HepG2 (cell line): ENCODE data around the gene SCAPER. TPM values are rescaled to one million over a fixed set of nuclear protein-coding genes. Genes with fewer than 3 reads are reported as not detected.

Source experiments
- ATAC-seq: fragments of 200-7000 bp; cut with Tn5 transposase; 3 replicates; pipeline ENCODE4 v1.9.1; 2020; ENCODE audit warnings: mild to moderate bottlenecking, moderate library complexity
- BruUV-seq: library from RNA; stranded (reverse); fragments of 400-500 nt; replicated peaks from 2 replicates; lab custom pipeline; 2021; lab: Mats Ljungman, UMichigan
- CTCF ChIA-PET: fragments of 300-600 bp; formaldehyde crosslinking; extraction: SDS; loops from one replicate; lab custom pipeline; 2021; ENCODE audit warnings: low total read pairs, inconsistent platforms, low intra/inter-chr PET ratio; lab: Yijun Ruan, JAX
- POLR2A ChIA-PET: fragments of 350-600 bp; sonication (Branson Sonifier 250); formaldehyde crosslinking; loops from one replicate; lab custom pipeline; 2020; ENCODE audit warnings: antibody characterized with exemption, inconsistent platforms; lab: Yijun Ruan, JAX
- DNase-seq: peaks from one replicate; pipeline ENCODE4 v3.0.0-alpha.2; 2015; ENCODE audit warnings: low spot score
- FAIRE-seq: peaks from 3 replicates; lab custom pipeline; 2011; peaks lifted over from hg19 to GRCh38; lab: Jason Lieb, UNC
- H2AFZ ChIP-seq: one replicate; pipeline ENCODE4 v1.6.1; 2011; ENCODE audit warnings: low read length, inconsistent platforms
- H3K27ac ChIP-seq: fragments of 300-600 bp; 3 replicates; pipeline ENCODE4 v1.8.0; 2011; ENCODE audit warnings: mixed run types, mild to moderate bottlenecking, mixed read lengths, low read length, inconsistent platforms; ENCODE audit not compliant: insufficient read depth; ENCODE audit errors: extremely low read length
- H3K27me3 ChIP-seq, 2 experiments: fragments of 200-600 bp in 1 of 2; 2 replicates in 1 of 2; 3 replicates in 1 of 2; pipeline versions ENCODE4 v1.6.0 to v1.8.0; 2011; ENCODE audit warnings: low read length in 2 of 2, mild to moderate bottlenecking in 2 of 2, moderate library complexity in 2 of 2, inconsistent platforms in 1 of 2; ENCODE audit not compliant: insufficient read depth in 2 of 2, control insufficient read depth in 1 of 2
- H3K36me3 ChIP-seq, 2 experiments: fragments of 200-600 bp in 1 of 2; replicated peaks in 1 of 2; 2 replicates in 1 of 2; 3 replicates in 1 of 2; pipeline versions ENCODE4 v1.5.1 to v1.8.0; 2011; ENCODE audit warnings: low read length in 2 of 2, inconsistent platforms in 1 of 2; ENCODE audit not compliant: insufficient read depth in 2 of 2, control insufficient read depth in 1 of 2
- H3K4me1 ChIP-seq: 2 replicates; pipeline ENCODE4 v1.5.1; 2012; ENCODE audit warnings: low read length, inconsistent platforms; ENCODE audit not compliant: insufficient read depth
- H3K4me2 ChIP-seq: 2 replicates; pipeline ENCODE4 v1.6.0; 2011; ENCODE audit warnings: low read depth, low read length, inconsistent platforms
- H3K4me3 ChIP-seq, 3 experiments: fragments of 200-600 bp in 1 of 3; sonication (generic), shearing (Covaris generic) in 1 of 3; replicated peaks in 1 of 3; 2 replicates each; pipeline ENCODE4 v1.5.1; 2011 to 2016; ENCODE audit warnings: low read length in 3 of 3, inconsistent platforms in 2 of 3, low read depth in 2 of 3, mild to moderate bottlenecking in 2 of 3, control low read depth in 1 of 3, mixed read lengths in 1 of 3; ENCODE audit not compliant: insufficient read depth in 1 of 3
- H3K79me2 ChIP-seq: one replicate; pipeline ENCODE4 v1.6.1; 2011; ENCODE audit warnings: low read length, inconsistent platforms; ENCODE audit not compliant: insufficient read depth
- H3K9ac ChIP-seq: 2 replicates; pipeline ENCODE4 v1.6.0; 2011; ENCODE audit warnings: mild to moderate bottlenecking, low read depth, low read length, inconsistent platforms; ENCODE audit not compliant: insufficient read depth
- H3K9me3 ChIP-seq: 2 replicates; pipeline ENCODE4 v1.5.1; 2012; ENCODE audit warnings: mild to moderate bottlenecking, low read length
- H4K20me1 ChIP-seq: 2 replicates; pipeline ENCODE4 v1.6.0; 2011; ENCODE audit warnings: inconsistent platforms, mild to moderate bottlenecking, low read length, moderate library complexity; ENCODE audit not compliant: insufficient read depth
- HMG20A ChIP-seq: IDR thresholded peaks from 2 replicates; pipeline ENCODE4 v1.6.1; 2016; ENCODE audit warnings: borderline replicate concordance
- MED1 ChIP-seq: sonication (generic); formaldehyde crosslinking; IDR thresholded peaks from 2 replicates; pipeline ENCODE4 v1.4.0; 2020; ENCODE audit warnings: missing genetic modification reagents
- RFX3 ChIP-seq: IDR thresholded peaks from 2 replicates; pipeline ENCODE4 v1.6.1; 2016; ENCODE audit warnings: missing biosample characterization, missing genetic modification reagents
- RFXANK ChIP-seq: IDR thresholded peaks from 2 replicates; pipeline ENCODE4 v1.6.1; 2016
- SNAI1 ChIP-seq: sonication (generic); formaldehyde crosslinking; IDR thresholded peaks from 2 replicates; pipeline ENCODE4 v1.5.0; 2020; ENCODE audit warnings: mild to moderate bottlenecking, missing genetic modification reagents, borderline replicate concordance
- TMF1 ChIP-seq: sonication (generic); formaldehyde crosslinking; IDR thresholded peaks from 2 replicates; pipeline ENCODE4 v1.8.1; 2022; ENCODE audit warnings: low read depth, missing genetic modification reagents
- U2AF1 ChIP-seq: fragments of 200-400 bp; formaldehyde crosslinking; optimal IDR thresholded peaks from 2 replicates; pipeline ENCODE3; 2017; ENCODE audit warnings: mild to moderate bottlenecking, low read depth, low read length
- ZBTB20 ChIP-seq: sonication (generic); formaldehyde crosslinking; IDR thresholded peaks from 2 replicates; pipeline ENCODE4 v1.8.1; 2023; ENCODE audit warnings: missing genetic modification reagents, low read depth, mild to moderate bottlenecking, borderline replicate concordance
- ZNF292 ChIP-seq: sonication (generic); formaldehyde crosslinking; IDR thresholded peaks from 2 replicates; pipeline ENCODE4 v1.8.1; 2022; ENCODE audit warnings: mild to moderate bottlenecking, low read depth, missing genetic modification reagents, borderline replicate concordance
- ZNF619 ChIP-seq: sonication (generic); formaldehyde crosslinking; IDR thresholded peaks from 2 replicates; pipeline ENCODE4 v1.4.0; 2020; ENCODE audit warnings: mild to moderate bottlenecking, missing genetic modification reagents
- ZSCAN22 ChIP-seq: sonication (generic); formaldehyde crosslinking; IDR thresholded peaks from 2 replicates; pipeline ENCODE4 v1.4.0; 2020; ENCODE audit warnings: mild to moderate bottlenecking, missing genetic modification reagents
- ZSCAN31 ChIP-seq: sonication (generic); formaldehyde crosslinking; IDR thresholded peaks from 2 replicates; pipeline ENCODE4 v1.5.0; 2020; ENCODE audit warnings: low read depth, mild to moderate bottlenecking, missing genetic modification reagents
- in situ Hi-C: cut with HindIII; loops from 2 replicates; pipeline ENCODE4 v1.10.0; 2017; ENCODE audit warnings: low pct_unique_long_range_greater_than_20kb; ENCODE audit not compliant: extremely low pct_ligation_motif_present
- intact Hi-C: fragments of 100-400 bp; cut with micrococcal nuclease; formaldehyde crosslinking; loops from one replicate; pipeline ENCODE4 v1.10.0; 2022; ENCODE audit not compliant: unreplicated experiment
- polyA plus RNA-seq, 8 experiments: library from polyadenylated mRNA; depleted of rRNA in 3 of 8; stranded (reverse) in 7 of 8; unstranded in 1 of 8; fragments of >200 nt; fragmentation: Illumina TruSeq in 4 of 8; extraction: Trizol in 4 of 8; gene quantifications; 2 replicates each; pipeline versions ENCODE4 v1.2.1 to v1.2.3, GENCODE V29; 2011 to 2016; ENCODE audit warnings: low read depth in 4 of 8, missing spikeins in 1 of 8, mixed read lengths in 1 of 8; ENCODE audit not compliant: insufficient read depth in 1 of 8
- total RNA-seq, 5 experiments: library from RNA; depleted of rRNA; stranded (reverse); fragments of >200 nt; fragmentation: Illumina TruSeq; extraction: Trizol; gene quantifications; 2 replicates each; pipeline ENCODE4 v1.2.3, GENCODE V29; 2016; ENCODE audit warnings: low read depth in 1 of 5

SCAPER gene
- total and polyA plus RNA-seq, 2 of the 13 experiments (the other 11 are each of a cell fraction or from before 2014, with no cell fraction given) = 4.3 to 10.5 TPM

- no peak for TF ChIP-seq ZNF619
- no peak for TF ChIP-seq ZBTB20 (CRISPR knock-in tag)
- TF ChIP-seq ZSCAN22 (CRISPR knock-in tag) = no peak
- TF ChIP-seq SNAI1 = no peak
- no peak for TF ChIP-seq MED1
- no peak for TF ChIP-seq RFX3 (CRISPR knock-in tag)
- no peak for TF ChIP-seq HMG20A (CRISPR knock-in tag)
- TF ChIP-seq TMF1 (CRISPR knock-in tag) = no peak
- no peak for TF ChIP-seq ZSCAN31
- no peak for TF ChIP-seq ZNF292 (CRISPR knock-in tag)
- no peak for TF ChIP-seq RFXANK (CRISPR knock-in tag)
- no peak for TF ChIP-seq U2AF1
- Histone ChIP-seq H3K79me2 (no peaks in the 10 kb centered on the region), H2AFZ (no peak overlapping the region), H3K27ac (no peak overlapping the region), H3K4me2 (no peak overlapping the region), H3K36me3 (no peaks in the 10 kb centered on the region), H3K9ac (no peak overlapping the region), H3K4me1 (no peaks in the 10 kb centered on the region), H3K27me3 (no peaks in the 10 kb centered on the region), H4K20me1 (no peaks in the 10 kb centered on the region), H3K9me3 (no peaks in the 10 kb centered on the region), H3K4me3 (no peak overlapping the region)
- POLR2A ChIA-PET = no interaction called here
- in situ Hi-C loops (no loop called here), intact Hi-C loops (no loop called here)
- BruUV-seq = no TSS peak
- no peak for FAIRE-seq
- CTCF ChIA-PET = no interaction called here
- no peak for ATAC-seq
- no peak for DNase-seq
These were observed 465.6 kb downstream of the SCAPER start for GRCh38 chr15:76439542-76439941.
